Stomach (tissue), 4 donors: ENCODE results near the gene ATP8A2.

Experiments used
- CTCF ChIP-seq, 7 experiments: fragments of 450-650 bp in 4 of 7; fragments of 200-600 bp in 3 of 7; sonication (generic) in 3 of 7; IDR thresholded peaks; one replicate each; pipeline ENCODE4 v1.5.1; 2016 to 2019; ENCODE audit warnings: antibody characterized with exemption in 7 of 7, control low read depth in 2 of 7, mild to moderate bottlenecking in 1 of 7
- EP300 ChIP-seq: sonication (generic); formaldehyde crosslinking; IDR thresholded peaks from one replicate; pipeline ENCODE4 v1.6.1; 2017; ENCODE audit warnings: antibody characterized with exemption
- POLR2A ChIP-seq, 4 donors: fragments of 450-650 bp; IDR thresholded peaks; one replicate each; pipeline ENCODE4 v1.6.1; 2016; ENCODE audit warnings: antibody characterized with exemption in 4 of 4, control low read depth in 2 of 4, mild to moderate bottlenecking in 1 of 4, moderate library complexity in 1 of 4
- POLR2AphosphoS5 ChIP-seq, 3 donors: sonication (generic); formaldehyde crosslinking; IDR thresholded peaks; one replicate each; pipeline ENCODE4 v1.6.1; 2016; ENCODE audit warnings: antibody characterized with exemption in 3 of 3

DNA sequence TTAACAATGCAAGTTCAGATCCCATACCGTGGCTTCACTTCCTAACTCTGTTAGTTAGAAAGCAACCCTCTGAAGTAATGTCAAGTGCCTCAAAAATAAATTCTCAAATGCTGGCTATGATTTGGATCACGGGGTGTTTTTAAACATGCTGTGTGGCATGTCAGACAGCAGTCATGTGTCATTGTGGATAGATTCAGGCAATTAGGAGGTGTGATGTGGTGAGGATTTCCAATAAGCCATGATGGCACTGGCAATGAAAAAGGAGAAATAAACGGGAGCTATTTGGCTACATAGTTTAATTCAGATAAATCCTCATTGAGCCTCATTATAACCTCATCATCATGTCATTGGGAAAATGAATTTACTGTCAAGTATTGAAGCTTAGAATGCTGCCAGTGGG lies 130.3 kb downstream of the ATP8A2 start:
- TF ChIP-seq CTCF (IDR thresholded peaks at IDR 0.05) (no peak), POLR2AphosphoS5 (IDR thresholded peaks at IDR 0.05) (no peak), POLR2A (IDR thresholded peaks at IDR 0.05) (no peak), EP300 (no peak)
